ENCODE results near the gene RGMB.
A peak's percentile ranks its signal among the peaks of the same experiment; 100 is the strongest.

RGMB gene

GRCh38 chr5:98785244-98785643 is 11.8 kb downstream of the RGMB start:
- no peak for DNase-seq (ENCODE audit: low read depth in 2 of 2)

GRCh38 chr5:98786191-98786853 is 12.9 kb downstream of the RGMB start:
- DNase-seq (ENCODE audit: low read depth in 2 of 2): no peak

- DNase-seq (ENCODE audit: low read depth in 2 of 2): no peak
Measured at GRCh38 chr5:98787131-98787719, 13.8 kb downstream of the RGMB start.

GRCh38 chr5:98789029-98789428 is 15.6 kb downstream of the RGMB start:
- DNase-seq (ENCODE audit: low read depth in 2 of 2): no peak

GRCh38 chr5:98791001-98791519 is 17.6 kb downstream of the RGMB start:
- DNase-seq (ENCODE audit: low read depth in 2 of 2): no peak

- DNase-seq (ENCODE audit: low read depth in 2 of 2): no peak
Measured at GRCh38 chr5:98791898-98792580, 18.6 kb downstream of the RGMB start.

GRCh38 chr5:98793223-98793622 is 19.8 kb downstream of the RGMB start:
- DNase-seq (ENCODE audit: low read depth in 2 of 2): no peak

- DNase-seq (ENCODE audit: low read depth in 2 of 2): no peak
Measured at GRCh38 chr5:98794001-98794400, 20.5 kb downstream of the RGMB start.

- no peak for DNase-seq (ENCODE audit: low read depth in 2 of 2)
Measured at GRCh38 chr5:98794414-98795080, 21.1 kb downstream of the RGMB start.

- no peak for DNase-seq (ENCODE audit: low read depth in 2 of 2)
Measured at GRCh38 chr5:98795243-98795642, 21.8 kb downstream of the RGMB start.

GRCh38 chr5:98796197-98796972 is 22.9 kb downstream of the RGMB start:
- peak in 1 of 2 experiments; percentile 69 for DNase-seq (ENCODE audit: low read depth in 2 of 2)

- no peak for DNase-seq (ENCODE audit: low read depth in 2 of 2)
Measured at GRCh38 chr5:98798371-98798770, 24.9 kb downstream of the RGMB start.

GRCh38 chr5:98798847-98799246 is 25.4 kb downstream of the RGMB start:
- DNase-seq (ENCODE audit: low read depth in 2 of 2): no peak

- no peak for DNase-seq (ENCODE audit: low read depth in 2 of 2)
Measured at GRCh38 chr5:98804066-98804465, 30.6 kb downstream of the RGMB start.

GRCh38 chr5:98805070-98805469 is 31.6 kb downstream of the RGMB start:
- no peak for DNase-seq (ENCODE audit: low read depth in 2 of 2)

GRCh38 chr5:98807806-98808205 is 34.3 kb downstream of the RGMB start:
- DNase-seq (ENCODE audit: low read depth in 2 of 2): no peak

GRCh38 chr5:98810206-98810605 is 36.7 kb downstream of the RGMB start:
- no peak for DNase-seq (ENCODE audit: low read depth in 2 of 2)

- no peak for DNase-seq (ENCODE audit: low read depth in 2 of 2)
Measured at GRCh38 chr5:98813755-98814154, 40.3 kb downstream of the RGMB start.

- no peak for DNase-seq (ENCODE audit: low read depth in 2 of 2)
Measured at GRCh38 chr5:98816582-98817222, 43.2 kb downstream of the RGMB start.

- DNase-seq (ENCODE audit: low read depth in 2 of 2): no peak
Measured at GRCh38 chr5:98825582-98826375, 52.3 kb downstream of the RGMB start.
